Lower leg skin (tissue), 4 donors: ENCODE results near the gene NFATC4. TPM values are rescaled to one million over a fixed set of nuclear protein-coding genes. Genes with fewer than 3 reads are reported as not detected.
"Not testable (repeated sequence)": the region's sequence is repeated elsewhere in the genome, so short reads cannot be mapped to it uniquely, and the experiment has no call there.

Source experiments
- DNase-seq, 2 donors: peaks; one replicate each; pipeline ENCODE4 v3.0.0-alpha.2; 2019; ENCODE audit warnings: low spot score in 2 of 2
- H3K4me3 ChIP-seq: fragments of 200-600 bp; sonication (generic); 2 replicates; pipeline ENCODE4 v1.5.1; 2017; ENCODE audit warnings: mild to moderate bottlenecking, low read depth; ENCODE audit not compliant: poor library complexity, severe bottlenecking
- POLR2A ChIP-seq, 2 donors: fragments of 450-650 bp; IDR thresholded peaks; one replicate each; pipeline ENCODE4 v1.6.1; 2016 to 2017; ENCODE audit warnings: antibody characterized with exemption in 2 of 2, mild to moderate bottlenecking in 1 of 2, moderate library complexity in 1 of 2
- WGBS, 2 donors: methylation state at CpG; one replicate each; pipeline ENCODE4 v1.1.5; 2018; 5-methylcytosine and 5-hydroxymethylcytosine counted together
- intact Hi-C: fragments of 100-400 bp; cut with DNase I; formaldehyde crosslinking; loops from one replicate; pipeline ENCODE4 v1.15.0; 2023; ENCODE audit warnings: low total_unique reads
- total RNA-seq, 4 donors: library from RNA; depleted of rRNA; stranded (reverse); fragments of >200 nt; gene quantifications; one replicate each; pipeline ENCODE4 v1.1.0, GENCODE V29; 2016
- TF ChIP-seq, protein P1 (sequence below), 3 donors: fragments of 450-650 bp; IDR thresholded peaks; one replicate each; pipeline ENCODE4 v1.5.1; 2016; ENCODE audit warnings: antibody characterized with exemption in 3 of 3, mild to moderate bottlenecking in 3 of 3, moderate library complexity in 2 of 3

NFATC4 gene
- total RNA-seq, 4 donors from 2014 or later, result 8.3 to 26.1 (median 14.0) TPM

DNA sequence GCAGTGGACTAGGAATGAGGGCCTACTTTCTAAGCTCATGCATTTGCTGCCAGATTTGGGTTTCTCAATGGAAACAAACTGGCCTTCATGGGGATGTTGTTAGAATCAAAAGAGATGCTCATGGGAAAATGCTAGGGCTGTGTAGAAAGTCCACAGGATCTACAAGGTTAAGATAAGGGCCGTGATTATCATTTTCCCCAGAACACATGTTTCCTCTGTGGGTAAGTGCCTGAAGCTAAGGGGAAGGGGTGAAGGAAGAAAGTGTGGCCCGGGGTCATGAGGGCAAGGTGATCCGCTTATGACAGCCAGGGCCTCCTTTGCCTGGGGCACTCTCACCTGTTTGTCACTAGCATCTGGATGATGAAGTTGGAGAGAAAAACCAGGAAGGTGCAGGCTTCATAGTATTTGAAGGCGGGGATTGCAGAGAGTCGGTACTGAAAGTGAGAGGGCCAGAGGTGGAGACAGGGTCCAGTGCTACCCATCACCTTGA is 42.9 kb upstream of the NFATC4 start:
- no peak for DNase-seq
- intact Hi-C loops, result no loop called here
- TF ChIP-seq POLR2A (IDR thresholded peaks at IDR 0.05), result no peak
- TF ChIP-seq, protein P1, sequence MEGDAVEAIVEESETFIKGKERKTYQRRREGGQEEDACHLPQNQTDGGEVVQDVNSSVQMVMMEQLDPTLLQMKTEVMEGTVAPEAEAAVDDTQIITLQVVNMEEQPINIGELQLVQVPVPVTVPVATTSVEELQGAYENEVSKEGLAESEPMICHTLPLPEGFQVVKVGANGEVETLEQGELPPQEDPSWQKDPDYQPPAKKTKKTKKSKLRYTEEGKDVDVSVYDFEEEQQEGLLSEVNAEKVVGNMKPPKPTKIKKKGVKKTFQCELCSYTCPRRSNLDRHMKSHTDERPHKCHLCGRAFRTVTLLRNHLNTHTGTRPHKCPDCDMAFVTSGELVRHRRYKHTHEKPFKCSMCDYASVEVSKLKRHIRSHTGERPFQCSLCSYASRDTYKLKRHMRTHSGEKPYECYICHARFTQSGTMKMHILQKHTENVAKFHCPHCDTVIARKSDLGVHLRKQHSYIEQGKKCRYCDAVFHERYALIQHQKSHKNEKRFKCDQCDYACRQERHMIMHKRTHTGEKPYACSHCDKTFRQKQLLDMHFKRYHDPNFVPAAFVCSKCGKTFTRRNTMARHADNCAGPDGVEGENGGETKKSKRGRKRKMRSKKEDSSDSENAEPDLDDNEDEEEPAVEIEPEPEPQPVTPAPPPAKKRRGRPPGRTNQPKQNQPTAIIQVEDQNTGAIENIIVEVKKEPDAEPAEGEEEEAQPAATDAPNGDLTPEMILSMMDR (IDR thresholded peaks at IDR 0.05), result no peak
- H3K4me3 ChIP-seq, result no peak overlapping the region
- WGBS, 2 donors, result 82 to 87% methylated on average over 5 of the region's 5 CpGs

DNA sequence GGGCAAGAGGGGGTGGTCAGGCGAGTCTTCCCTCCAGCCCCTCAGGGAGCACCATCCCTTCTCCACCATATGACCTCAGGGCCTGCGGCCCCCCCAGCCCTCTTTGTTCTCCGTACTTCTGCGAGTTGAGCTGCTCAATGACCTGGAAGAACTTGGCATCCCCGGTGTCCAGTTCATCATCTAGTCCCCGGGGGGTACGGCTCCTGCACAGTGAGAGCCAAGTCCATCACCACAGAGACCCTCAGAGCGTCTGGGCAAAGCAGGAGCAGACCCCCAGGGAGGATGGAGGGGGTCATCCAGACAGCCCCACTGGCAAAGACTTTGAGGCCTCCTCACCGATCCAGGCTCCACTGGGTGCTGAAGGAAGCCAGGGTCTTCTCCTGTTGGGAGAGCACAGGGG is 42.0 kb upstream of the NFATC4 start:
- intact Hi-C loops, result no loop called here
- H3K4me3 ChIP-seq, result no peak overlapping the region
- WGBS, 2 donors, result 85% methylated on average over 9 of the region's 9 CpGs
- DNase-seq, result no peak
- no peak for TF ChIP-seq POLR2A (IDR thresholded peaks at IDR 0.05)
- TF ChIP-seq, protein P1 (IDR thresholded peaks at IDR 0.05), result no peak

DNA sequence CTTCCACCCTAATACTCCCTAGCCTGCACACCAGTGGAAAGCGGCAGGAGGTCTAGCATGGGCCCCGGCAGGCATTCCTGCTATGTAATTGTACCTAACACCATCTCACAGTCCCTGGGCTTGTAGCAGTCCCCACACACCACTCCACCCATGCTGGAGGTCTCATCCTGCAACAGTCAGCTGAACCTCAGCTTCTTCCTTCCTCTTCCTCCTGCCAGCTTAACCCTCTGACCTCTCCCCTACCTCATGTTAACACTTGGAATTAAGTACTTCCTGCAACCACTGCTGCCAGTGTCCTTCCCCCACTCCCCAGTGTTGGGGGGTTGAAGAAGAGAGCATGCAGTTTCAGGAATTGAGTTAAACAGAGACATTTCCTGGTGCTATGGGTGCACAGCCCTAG is 40.7 kb upstream of the NFATC4 start:
- DNase-seq, result no peak
- 89 to 100% methylated on average over 2 of the region's 2 CpGs for WGBS, 2 donors
- intact Hi-C loops, result no loop called here
- no peak for TF ChIP-seq POLR2A (IDR thresholded peaks at IDR 0.05)
- TF ChIP-seq, protein P1 (IDR thresholded peaks at IDR 0.05), result no peak
- H3K4me3 ChIP-seq, result no peak overlapping the region

DNA sequence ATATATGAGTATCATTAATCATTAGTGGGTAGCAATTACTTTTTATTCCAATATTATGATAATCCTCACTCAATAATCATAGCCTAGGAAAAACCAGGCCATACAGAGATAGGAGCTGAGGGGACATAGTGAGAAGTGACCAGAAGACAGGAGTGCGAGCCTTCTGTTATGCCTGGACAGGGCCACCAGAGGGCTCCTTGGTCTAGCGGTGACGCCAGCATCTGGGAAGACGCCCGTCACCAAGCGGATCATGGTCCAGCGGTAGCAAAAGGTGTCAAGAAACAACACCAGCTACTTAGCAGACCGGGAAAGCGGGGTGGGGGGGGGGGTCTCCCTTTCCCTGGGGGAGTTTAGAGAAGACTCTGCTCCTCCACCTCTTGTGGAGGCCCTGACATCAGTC is 40.1 kb upstream of the NFATC4 start:
- 7 to 9% methylated on average over 9 of the region's 9 CpGs for WGBS, 2 donors
- H3K4me3 ChIP-seq, intact Hi-C loops: not testable (repeated sequence)
- peak in 1 of 2 donors; percentile 92 for DNase-seq

DNA sequence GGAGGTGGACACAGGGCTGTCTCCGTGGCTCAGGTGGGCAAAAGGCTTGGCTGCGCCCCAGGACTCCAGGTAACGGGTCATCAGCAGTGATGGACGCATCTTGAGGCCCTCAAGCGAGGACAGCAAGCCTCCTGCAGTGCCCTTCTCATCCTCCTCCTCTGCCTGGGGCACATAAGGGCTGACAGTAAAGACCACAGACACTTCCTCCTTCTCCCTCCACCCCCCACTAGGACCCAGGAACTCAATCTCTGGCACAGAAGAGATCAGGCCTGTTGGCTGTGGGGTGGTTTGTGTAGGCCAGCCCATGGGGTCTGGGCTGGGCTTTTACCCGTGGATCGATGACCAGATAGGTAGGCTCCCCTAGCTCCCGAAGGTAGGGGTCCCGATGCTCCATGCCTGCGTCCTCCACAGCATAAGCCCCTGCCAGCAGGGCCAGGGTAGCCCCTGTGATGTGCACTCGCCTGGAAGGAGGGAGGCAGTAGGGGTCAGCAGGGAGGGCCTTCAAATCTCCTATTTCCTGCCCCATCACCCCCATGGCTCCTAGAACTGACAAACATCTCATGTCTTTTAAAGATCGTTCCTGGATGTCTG is 38.8 kb upstream of the NFATC4 start:
- WGBS, 2 donors, result 90 to 93% methylated on average over 11 to 12 of the region's 12 CpGs
- no peak for DNase-seq
- no peak overlapping the region for H3K4me3 ChIP-seq
- TF ChIP-seq, protein P1 (IDR thresholded peaks at IDR 0.05), result no peak
- intact Hi-C loops, result no loop called here

DNA sequence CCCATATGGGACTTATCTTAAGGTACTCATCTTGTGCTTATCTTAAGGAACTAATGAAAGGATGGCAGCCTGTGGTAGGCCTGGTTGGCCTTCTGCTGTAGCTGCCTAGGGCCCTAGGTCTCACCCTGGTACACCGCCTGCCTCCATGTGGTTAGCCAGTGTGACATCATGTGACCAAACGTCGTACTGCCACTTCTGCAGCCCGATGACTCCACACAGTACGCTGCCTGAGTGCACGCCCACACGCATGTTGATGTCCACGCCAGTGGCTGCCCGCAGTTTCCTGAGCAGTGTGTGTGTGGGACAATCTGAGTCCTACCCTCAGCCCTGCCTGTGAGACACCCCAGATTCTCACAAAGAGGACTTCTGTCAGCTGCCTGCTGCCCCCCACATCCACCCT is 38.2 kb upstream of the NFATC4 start:
- no peak for TF ChIP-seq POLR2A (IDR thresholded peaks at IDR 0.05)
- TF ChIP-seq, protein P1 (IDR thresholded peaks at IDR 0.05), result no peak
- intact Hi-C loops, result no loop called here
- H3K4me3 ChIP-seq, result no peak overlapping the region
- peak in 1 of 2 donors; percentile 93 for DNase-seq
- 72 to 88% methylated on average over 9 of the region's 9 CpGs for WGBS, 2 donors
